HepG2 (cell line): Measurements from ENCODE around the gene TRIM10. TPM values are rescaled to one million over a fixed set of nuclear protein-coding genes. Genes with fewer than 3 reads are reported as not detected.
A peak's percentile ranks its signal among the peaks of the same experiment; 100 is the strongest.

Experiments
- CBX1 ChIP-seq: IDR thresholded peaks from one replicate; pipeline ENCODE4 v1.6.1; 2016; ENCODE audit warnings: antibody characterized with exemption, low read depth
- CBX5 ChIP-seq: sonication (generic); formaldehyde crosslinking; IDR thresholded peaks from 2 replicates; pipeline ENCODE4 v1.4.0; 2020; ENCODE audit warnings: missing genetic modification reagents, borderline replicate concordance
- GTF2F1 ChIP-seq: fragments of 150-350 bp; IDR thresholded peaks from 2 replicates; pipeline ENCODE4 v1.6.1; 2014; ENCODE audit warnings: low read length
- HOXA3 ChIP-seq: sonication (generic); formaldehyde crosslinking; IDR thresholded peaks from 2 replicates; pipeline ENCODE4 v1.5.0; 2020; ENCODE audit warnings: missing genetic modification reagents
- JUND ChIP-seq: sonication (generic); formaldehyde crosslinking; IDR thresholded peaks from 2 replicates; pipeline ENCODE4 v1.8.0; 2022; ENCODE audit warnings: mild to moderate bottlenecking, missing genetic modification reagents
- NAIF1 ChIP-seq: sonication (generic); formaldehyde crosslinking; IDR thresholded peaks from 2 replicates; pipeline ENCODE4 v1.5.0; 2020; ENCODE audit warnings: mild to moderate bottlenecking, missing genetic modification reagents, borderline replicate concordance
- NCOA5 ChIP-seq: sonication (generic); formaldehyde crosslinking; IDR thresholded peaks from 2 replicates; pipeline ENCODE4 v1.4.0; 2020; ENCODE audit warnings: missing genetic modification reagents
- NFIC ChIP-seq: IDR thresholded peaks from 2 replicates; pipeline ENCODE4 v1.6.1; 2012; ENCODE audit warnings: mild to moderate bottlenecking, low read length, inconsistent platforms
- PRDM10 ChIP-seq: sonication (generic); formaldehyde crosslinking; IDR thresholded peaks from 2 replicates; pipeline ENCODE4 v1.4.0; 2020; ENCODE audit warnings: low read depth, missing genetic modification reagents
- TRIM24 ChIP-seq: sonication (generic); formaldehyde crosslinking; IDR thresholded peaks from 2 replicates; pipeline ENCODE4 v1.8.0; 2022; ENCODE audit warnings: mild to moderate bottlenecking, missing genetic modification reagents
- ZBTB26 ChIP-seq: IDR thresholded peaks from 2 replicates; pipeline ENCODE4 v1.6.1; 2016; ENCODE audit warnings: missing compliant biosample characterization, missing genetic modification reagents, borderline replicate concordance
- ZBTB34 ChIP-seq: sonication (generic); formaldehyde crosslinking; IDR thresholded peaks from 2 replicates; pipeline ENCODE4 v1.8.0; 2022; ENCODE audit warnings: mild to moderate bottlenecking, missing genetic modification reagents
- ZNF253 ChIP-seq: sonication (generic); formaldehyde crosslinking; IDR thresholded peaks from 2 replicates; pipeline ENCODE4 v1.8.0; 2022; ENCODE audit warnings: mild to moderate bottlenecking, missing genetic modification reagents, borderline replicate concordance
- ZNF30 ChIP-seq: sonication (generic); formaldehyde crosslinking; IDR thresholded peaks from 2 replicates; pipeline ENCODE4 v1.5.0; 2020; ENCODE audit warnings: mild to moderate bottlenecking, missing genetic modification reagents
- ZNF354B ChIP-seq: sonication (generic); formaldehyde crosslinking; IDR thresholded peaks from 2 replicates; pipeline ENCODE4 v1.8.0; 2022; ENCODE audit warnings: mild to moderate bottlenecking, missing genetic modification reagents
- ZNF367 ChIP-seq: sonication (generic); formaldehyde crosslinking; IDR thresholded peaks from 2 replicates; pipeline ENCODE4 v1.4.0; 2020; ENCODE audit warnings: missing genetic modification reagents, borderline replicate concordance
- ZSCAN31 ChIP-seq: sonication (generic); formaldehyde crosslinking; IDR thresholded peaks from 2 replicates; pipeline ENCODE4 v1.5.0; 2020; ENCODE audit warnings: low read depth, mild to moderate bottlenecking, missing genetic modification reagents
- polyA plus RNA-seq, 8 experiments: library from polyadenylated mRNA; depleted of rRNA in 3 of 8; stranded (reverse) in 7 of 8; unstranded in 1 of 8; fragments of >200 nt; fragmentation: Illumina TruSeq in 4 of 8; extraction: Trizol in 4 of 8; gene quantifications; 2 replicates each; pipeline versions ENCODE4 v1.2.1 to v1.2.3, GENCODE V29; 2011 to 2016; ENCODE audit warnings: low read depth in 4 of 8, missing spikeins in 1 of 8, mixed read lengths in 1 of 8; ENCODE audit not compliant: insufficient read depth in 1 of 8
- total RNA-seq, 5 experiments: library from RNA; depleted of rRNA; stranded (reverse); fragments of >200 nt; fragmentation: Illumina TruSeq; extraction: Trizol; gene quantifications; 2 replicates each; pipeline ENCODE4 v1.2.3, GENCODE V29; 2016; ENCODE audit warnings: low read depth in 1 of 5
- TF ChIP-seq, protein P1 (sequence below): sonication (generic); formaldehyde crosslinking; IDR thresholded peaks from 2 replicates; pipeline ENCODE4 v1.5.0; 2020; ENCODE audit warnings: missing genetic modification reagents

Gene TRIM10
- total and polyA plus RNA-seq, 2 of the 13 experiments (the other 11 are each of a cell fraction or from before 2014, with no cell fraction given) = 4.1 to 6.8 TPM

DNA sequence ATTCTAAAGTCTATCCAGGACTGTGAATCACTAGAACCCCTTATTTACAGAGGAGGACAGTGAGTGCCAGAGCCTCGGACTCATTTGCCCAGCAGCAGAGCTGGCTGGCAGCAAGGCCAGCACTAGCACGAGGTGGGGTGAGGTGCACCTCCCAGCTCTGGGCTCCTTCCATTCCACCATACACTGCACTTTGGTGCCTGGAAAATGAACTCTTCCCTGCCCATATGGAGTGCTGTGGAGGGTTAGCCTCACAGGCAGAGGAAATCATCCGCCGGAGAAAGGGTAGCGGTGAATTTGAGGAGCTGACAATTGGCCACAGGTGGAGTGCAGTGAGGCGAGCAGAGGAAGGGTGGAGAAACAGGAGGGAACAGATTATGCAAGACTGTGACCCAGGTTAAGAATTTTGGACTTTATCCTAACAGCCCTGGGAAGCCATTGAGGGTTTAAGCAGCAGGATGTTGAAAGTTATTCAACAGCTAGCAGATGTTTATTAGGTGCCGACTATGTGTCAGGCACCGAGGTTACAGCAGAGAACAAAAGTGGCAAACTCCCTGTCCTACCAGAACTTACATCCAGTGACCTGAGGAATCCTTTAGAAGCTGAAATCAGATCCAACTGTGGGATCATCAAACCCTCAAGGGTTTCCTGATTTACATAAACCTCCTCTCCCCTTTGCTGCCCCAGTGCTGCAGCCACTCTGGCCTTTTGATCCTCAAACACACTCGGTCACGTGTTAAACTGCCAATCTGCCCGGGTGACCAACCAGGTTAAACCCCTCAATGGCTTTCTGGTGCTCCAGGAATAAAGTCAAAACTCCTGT, 46.0 kb upstream of the TRIM10 start (continued):
- TF ChIP-seq TRIM24 (CRISPR knock-in tag) = peak; percentile 67; the same call in 1 of the 2 replicates
- no peak for TF ChIP-seq GTF2F1
- peak; percentile 50; the same call in 1 of the 2 replicates for TF ChIP-seq JUND
- no peak for TF ChIP-seq ZBTB26
- peak; percentile 94; the same call in 1 of the 2 replicates for TF ChIP-seq ZNF354B (CRISPR knock-in tag)
- TF ChIP-seq ZNF367 (CRISPR knock-in tag) = no peak
- TF ChIP-seq ZNF253 (CRISPR knock-in tag) = no peak
- peak; percentile 88 for TF ChIP-seq HOXA3 (CRISPR knock-in tag)
- peak; percentile 75; the same call in 1 of the 2 replicates for TF ChIP-seq NFIC
- 0 out of 2 replicates have a peak, but pooled peaks have one; percentile 30 for TF ChIP-seq PRDM10 (CRISPR knock-in tag)
- TF ChIP-seq ZSCAN31 = peak; percentile 36; the same call in 1 of the 2 replicates
- 0 out of 2 replicates have a peak, but pooled peaks have one; percentile 25 for TF ChIP-seq ZNF30
- TF ChIP-seq CBX5 (CRISPR knock-in tag) = peak; percentile 79
- TF ChIP-seq NCOA5 (CRISPR knock-in tag) = no peak
- peak; percentile 65 for TF ChIP-seq CBX1
- TF ChIP-seq, protein P1, sequence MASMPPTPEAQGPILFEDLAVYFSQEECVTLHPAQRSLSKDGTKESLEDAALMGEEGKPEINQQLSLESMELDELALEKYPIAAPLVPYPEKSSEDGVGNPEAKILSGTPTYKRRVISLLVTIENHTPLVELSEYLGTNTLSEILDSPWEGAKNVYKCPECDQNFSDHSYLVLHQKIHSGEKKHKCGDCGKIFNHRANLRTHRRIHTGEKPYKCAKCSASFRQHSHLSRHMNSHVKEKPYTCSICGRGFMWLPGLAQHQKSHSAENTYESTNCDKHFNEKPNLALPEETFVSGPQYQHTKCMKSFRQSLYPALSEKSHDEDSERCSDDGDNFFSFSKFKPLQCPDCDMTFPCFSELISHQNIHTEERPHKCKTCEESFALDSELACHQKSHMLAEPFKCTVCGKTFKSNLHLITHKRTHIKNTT (CRISPR knock-in tag) = no peak
- no peak; the same call in 1 of the 2 replicates for TF ChIP-seq NAIF1
- TF ChIP-seq ZBTB34 (CRISPR knock-in tag) = peak; percentile 92
